Stimulated activated CD4-positive, alpha-beta T cell treated with anti-CD3 and anti-CD28 coated beads, Interleukin-15, amount 100 ng/mL, for 48 hours (primary cell): ENCODE measurements around the gene VMO1.

Source experiments
- DNase-seq, 2 donors: peaks; one replicate each; pipeline ENCODE4 v3.0.0-alpha.2; 2020; ENCODE audit warnings: low read depth in 2 of 2

VMO1 gene

DNA sequence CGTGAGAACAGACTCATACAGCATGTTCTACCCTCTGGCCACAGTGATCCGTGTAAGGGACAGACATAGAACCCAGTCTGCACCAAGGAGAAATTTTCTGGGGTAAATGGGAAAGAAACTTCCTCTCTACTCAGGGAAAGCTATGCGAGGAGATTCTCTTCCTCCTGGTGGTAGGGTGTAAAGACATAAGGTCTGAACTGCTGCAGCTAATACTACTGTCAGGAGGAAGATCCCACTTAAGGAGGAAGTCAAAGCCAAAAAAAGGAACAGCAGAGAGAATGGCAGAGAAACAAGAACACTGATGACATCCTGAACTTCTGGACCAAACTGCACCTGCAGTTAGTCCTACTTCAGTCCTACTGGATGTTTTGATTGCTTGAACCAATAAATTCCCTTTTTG lies 21.6 kb downstream of the VMO1 start:
- no peak for DNase-seq

DNA sequence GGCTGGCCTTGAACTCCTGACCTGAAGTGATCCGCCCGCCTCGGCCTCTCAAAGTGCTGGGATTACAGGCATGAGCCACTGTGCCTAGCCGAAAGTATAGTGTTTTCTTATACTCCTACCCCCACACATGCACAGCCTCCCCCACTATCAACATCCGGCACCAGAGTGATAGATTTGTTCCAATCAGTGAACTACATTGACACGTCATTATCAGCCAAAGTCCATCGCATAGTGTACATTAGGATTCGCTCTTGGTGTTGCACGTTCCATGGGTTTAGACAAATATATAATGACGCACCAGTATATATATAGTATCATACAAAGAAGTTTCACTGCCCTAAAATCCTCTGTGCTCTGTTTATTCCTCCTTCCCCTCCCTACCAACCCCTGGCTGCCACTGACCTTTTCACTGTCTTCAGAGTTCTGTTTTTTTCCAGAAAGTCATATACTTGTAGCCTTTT lies 26.4 kb downstream of the VMO1 start:
- no peak for DNase-seq

DNA sequence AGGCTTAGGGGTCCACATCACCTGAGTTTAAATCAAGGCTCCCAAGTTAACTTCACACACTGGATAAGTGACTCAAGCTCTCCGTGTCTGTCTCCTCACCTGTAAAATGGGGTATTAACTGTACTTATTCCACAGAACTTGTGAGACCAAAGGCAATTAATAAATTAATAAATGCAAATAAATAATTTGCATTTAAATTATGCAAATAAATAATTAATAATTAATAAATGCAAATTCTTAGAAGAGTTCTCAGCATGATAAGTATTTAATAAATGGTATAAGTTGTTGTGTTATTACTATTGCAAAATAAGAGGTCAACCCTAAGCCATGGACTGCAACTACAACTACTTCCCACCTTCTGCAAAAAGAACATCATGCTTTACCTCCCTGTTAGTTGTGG lies 32.8 kb downstream of the VMO1 start:
- DNase-seq = no peak

DNA sequence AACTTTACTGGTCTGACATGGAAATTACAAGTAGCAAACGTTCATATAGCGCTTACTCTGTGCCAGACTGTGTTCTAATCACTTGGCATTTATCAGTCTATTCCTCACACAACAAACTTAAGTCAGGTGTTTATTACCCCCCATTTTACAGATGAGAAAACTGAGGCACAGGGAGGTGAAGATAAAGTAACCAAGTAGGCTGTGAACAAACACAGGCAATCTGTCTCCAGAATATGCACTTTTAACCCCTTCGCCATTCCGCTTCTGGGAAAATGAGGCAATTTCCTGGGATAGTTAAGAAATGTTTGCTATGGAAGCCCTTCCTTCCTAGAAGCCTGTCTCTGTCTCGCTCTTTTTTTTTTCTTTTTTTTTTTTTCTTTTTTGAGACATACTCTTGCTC lies 34.2 kb downstream of the VMO1 start:
- no peak for DNase-seq

DNA sequence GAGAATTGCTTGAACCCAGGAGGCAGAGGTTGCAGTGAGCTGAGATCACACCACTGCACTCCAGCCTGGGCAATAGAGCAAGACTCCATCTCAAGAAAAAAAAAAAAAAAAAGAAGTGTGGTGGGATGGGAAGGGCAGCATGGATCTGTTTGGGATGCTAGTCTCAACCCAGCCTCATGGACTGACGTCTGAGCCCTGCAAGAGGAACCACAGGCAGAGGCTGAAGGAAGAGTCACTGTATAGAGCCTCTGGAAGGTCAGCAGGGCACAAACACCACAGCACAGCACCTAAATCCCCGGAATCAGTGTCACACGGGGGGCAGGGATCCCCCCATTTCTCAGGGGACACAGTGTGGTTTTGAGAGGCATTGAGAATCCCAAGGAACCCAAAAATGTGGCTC lies 35.6 kb downstream of the VMO1 start:
- DNase-seq = no peak

DNA sequence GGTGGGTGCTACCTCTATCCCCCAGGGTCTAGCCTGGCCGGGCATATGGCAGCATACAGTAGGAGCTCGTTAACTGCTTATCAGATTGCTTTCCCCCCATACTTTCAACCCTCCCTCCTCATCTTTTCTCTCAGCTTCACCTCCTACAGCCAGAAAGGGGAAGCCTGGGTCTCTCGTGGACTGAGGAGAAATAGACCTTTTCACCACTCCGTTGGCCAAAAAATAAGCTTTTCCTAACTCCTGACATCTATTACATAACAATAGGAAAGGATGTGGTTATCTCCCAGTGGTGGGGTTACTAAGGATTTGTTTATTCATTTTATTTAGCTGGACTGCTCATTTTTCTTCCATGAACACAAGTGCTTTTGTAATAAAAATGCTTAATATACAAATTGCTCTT lies 37.5 kb downstream of the VMO1 start:
- no peak for DNase-seq

DNA sequence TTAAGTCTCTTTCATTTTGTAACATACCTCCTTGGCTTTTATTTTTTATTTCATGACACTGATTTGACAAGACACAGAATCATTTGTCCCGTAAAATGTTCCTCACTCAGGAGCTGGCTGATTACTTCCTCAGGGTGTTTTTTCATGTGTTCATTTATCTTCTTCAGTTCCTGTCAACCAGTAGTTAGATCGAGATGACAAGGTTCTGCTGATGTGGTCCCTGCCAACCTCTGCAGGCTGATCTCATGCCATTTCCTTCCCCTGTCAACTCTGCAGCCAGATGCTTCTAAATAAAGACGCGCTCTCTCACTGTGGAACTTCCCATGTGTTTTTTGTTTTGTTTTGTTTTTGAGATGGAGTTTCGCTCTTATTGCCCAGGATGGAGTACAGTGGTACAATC lies 38.3 kb downstream of the VMO1 start:
- no peak for DNase-seq

DNA sequence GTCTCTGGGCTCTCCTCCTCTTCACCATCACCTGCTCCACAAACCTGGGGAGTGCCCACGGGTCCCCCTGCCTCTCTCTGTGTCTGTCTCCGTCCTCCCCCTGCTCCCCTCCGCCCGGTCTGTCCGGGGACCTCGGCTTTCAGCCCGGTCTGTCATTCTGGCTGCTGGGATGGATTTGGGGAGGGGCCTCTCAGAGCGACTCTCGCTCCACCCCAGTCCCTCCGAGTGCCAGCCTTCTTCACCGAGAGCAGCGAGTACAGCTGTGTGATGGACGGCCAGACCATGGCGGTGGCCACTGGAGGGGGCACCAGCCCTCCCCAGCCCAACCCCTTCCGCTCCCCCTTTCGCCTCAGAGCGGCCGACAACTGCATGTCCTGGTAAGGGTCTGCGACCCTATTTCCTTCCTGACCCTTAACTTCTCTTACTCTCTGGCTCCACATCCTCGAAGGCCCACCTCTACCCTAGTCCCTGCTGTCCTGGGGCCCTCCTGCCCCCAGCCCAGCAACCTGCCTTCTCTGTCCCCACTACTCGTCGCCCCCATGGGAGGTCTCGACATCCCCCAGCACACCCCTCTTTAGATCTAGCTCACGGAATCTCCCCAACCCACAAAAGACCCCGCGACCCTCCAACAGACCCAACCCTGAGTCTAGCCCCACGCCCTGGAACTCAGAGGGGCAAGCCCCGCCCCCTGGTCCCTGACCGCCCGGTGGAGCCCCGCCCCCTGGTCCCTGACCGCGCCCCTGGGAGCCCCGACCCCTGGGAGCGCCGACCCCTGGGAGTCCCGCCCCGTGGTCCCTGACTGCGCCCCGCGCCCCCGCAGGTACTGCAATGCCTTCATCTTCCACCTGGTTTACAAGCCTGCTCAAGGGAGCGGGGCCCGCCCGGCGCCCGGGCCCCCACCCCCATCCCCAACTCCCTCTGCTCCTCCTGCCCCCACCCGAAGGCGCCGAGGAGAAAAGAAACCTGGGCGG lies 40.9 kb downstream of the VMO1 start:
- no peak for DNase-seq

DNA sequence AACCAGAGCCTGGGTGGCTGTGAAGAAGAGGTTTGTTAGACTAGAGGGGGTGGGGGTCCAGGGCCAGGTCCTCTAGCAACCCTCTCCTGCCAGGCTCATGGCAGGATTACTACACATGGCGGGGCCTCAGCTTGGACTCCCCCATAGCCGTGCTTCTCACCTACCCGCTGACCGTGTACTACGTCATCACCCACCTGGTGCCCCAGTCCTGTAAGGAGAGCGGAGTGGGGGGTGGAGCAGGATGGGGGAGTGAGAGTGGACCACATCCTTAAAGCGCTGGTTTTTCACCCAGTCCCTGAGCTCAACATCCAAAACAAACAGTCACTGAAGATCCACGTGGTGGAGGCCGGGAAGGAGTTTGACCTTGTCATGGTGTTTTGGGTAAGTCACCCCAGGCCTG lies 42.3 kb downstream of the VMO1 start:
- no peak for DNase-seq

DNA sequence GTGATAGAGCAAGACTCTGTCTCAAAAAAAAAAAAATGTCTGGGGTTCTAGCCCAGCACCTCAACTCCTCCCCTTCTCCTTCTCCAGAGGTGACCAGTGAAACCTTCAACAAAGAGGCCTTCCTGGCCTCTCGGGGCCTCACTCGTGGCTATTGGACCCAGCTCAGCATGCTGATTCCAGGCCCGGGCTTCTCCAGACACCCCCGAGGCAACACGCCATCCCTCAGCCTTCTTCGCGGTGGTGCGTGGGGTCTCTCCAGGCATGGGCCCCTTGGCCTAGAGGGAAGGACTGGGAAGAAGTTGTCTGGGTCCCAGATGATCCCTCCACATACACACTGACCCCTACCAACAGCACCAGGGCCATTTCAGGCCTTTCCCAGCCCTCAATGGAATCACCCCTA lies 42.9 kb downstream of the VMO1 start:
- no peak for DNase-seq

DNA sequence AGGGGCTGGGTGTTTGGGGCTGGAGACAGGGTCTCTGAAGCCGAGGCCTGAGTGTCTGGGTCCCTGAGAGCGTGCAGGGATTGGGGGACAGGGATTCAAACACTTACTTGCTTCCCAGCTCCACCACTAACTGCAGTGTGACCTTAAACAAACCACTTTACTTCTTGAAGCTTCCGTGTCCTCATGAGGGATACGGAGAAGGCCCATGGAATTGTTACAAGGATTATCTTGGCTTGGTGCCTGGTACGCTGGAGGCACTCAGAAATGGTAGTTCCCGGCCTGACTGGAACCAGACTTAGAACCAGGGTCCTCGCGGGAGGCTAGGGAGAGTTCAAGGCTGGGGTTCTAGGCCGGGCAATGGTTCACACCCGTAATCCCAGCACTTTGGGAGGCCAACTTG lies 43.5 kb downstream of the VMO1 start:
- DNase-seq = no peak

DNA sequence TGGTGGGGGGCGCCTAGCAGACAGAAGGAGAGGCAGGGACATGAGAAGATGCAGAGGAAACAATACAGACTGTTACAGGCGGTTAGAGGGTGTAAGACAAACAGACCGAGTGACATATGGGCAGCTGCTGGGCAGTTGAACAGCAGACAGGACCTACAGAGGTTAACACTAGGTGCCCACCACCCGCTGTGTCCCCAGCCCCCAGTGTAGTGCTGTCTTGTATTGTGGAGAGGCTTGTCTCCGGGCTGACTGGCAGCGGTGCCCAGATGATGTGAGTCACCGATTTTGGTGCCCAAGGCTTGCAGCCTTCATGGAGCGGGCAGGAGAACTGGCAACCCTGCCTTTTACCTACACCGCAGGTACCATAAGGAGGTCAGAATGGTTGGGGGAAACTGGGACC lies 44.0 kb downstream of the VMO1 start:
- no peak for DNase-seq

DNA sequence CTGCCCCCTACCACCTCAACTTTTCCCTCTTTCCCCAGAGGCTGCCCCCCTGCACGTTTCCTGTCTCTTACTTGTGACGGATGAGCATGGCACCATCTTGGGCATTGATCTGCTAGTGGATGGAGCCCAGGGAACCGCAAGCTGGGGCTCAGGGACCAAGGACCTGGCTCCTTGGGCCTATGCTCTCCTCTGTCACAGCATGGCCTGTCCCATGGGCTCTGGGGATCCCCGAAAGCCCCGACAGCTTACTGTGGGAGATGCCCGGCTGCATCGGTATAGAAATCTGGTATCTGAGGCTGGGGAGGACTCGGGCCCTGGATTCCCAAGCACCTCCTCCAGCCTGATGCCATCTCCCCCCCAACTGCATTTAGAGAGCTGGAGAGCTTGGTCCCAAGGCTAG lies 44.6 kb downstream of the VMO1 start:
- DNase-seq = no peak

DNA sequence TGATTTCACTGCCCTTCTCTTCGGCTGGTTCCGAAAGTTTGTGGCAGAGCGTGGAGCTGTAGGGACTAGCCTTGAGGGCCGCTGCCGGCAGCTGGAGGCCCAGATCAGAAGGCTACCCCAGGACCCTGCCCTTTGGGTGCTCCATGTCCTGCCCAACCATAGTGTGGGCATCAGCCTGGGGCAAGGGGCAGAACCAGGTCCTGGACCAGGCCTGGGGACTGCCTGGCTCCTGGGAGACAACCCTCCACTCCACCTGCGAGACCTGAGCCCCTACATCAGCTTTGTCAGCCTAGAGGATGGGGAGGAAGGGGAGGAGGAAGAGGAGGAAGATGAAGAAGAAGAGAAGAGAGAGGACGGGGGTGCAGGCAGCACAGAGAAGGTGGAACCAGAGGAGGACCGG lies 45.6 kb downstream of the VMO1 start:
- no peak for DNase-seq

DNA sequence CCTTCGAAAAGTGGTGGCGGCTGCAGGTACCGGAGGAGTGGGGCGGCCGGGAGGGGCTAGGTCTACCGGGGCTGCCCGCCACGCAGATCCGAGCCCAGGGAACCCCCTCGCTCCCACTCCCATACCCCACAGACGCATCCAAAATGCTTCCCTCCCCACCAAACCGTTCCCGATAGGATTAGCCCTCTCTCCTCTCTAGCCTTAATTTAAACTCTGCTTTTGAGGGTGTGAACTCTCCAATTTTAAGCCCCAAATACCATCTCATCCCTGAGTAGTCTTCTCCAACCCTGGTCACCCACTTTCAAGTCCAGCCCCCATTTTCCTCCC lies 46.2 kb downstream of the VMO1 start:
- DNase-seq = no peak

DNA sequence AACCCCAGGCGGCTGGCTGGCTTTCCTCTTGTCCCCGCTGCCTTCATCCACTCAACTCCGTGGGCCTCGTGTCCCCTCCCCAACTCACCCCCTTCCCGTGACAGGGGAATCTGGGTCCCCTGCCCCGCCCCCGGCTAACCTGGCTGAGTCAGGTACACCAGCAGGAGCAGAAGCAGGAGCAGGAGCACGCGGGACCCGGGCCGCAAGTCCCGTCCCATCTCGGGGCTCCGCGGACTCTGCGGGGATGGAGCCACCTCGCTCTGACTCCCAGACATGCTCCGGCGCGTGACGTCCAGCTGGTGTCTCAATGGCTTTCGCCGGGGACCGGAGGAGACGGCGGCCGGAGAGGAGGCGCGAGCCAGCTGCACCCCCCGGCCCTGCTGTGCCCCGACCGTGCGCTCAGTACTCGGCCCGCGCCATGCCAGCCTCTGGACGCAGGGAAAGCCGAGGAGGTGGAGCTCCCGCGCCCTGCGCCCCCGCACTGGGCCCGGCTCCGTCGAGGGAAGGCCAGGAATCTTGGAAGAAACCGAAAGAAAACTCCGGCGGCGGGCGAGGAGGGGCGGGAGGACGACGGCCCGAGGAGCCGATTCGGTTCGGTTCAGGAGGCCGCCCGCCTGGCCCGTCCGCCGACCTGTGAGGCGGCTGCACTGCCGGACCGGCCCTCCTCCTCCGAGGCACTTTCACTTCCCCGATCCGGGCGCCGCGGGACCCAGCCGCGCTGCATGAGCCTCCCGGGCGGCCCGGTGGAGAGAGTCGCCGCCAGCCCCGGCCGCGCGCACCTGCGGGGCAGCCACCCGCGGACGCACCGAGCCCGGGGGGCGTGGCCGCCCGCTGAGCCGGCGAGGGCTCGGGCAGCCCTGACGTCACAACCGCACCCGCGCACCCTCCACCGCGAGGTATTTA lies 46.8 kb downstream of the VMO1 start, which contains the start of the genes CXCL16 and ZMYND15:
Gene CXCL16 (minus strand): TSS at position 807 of the 903 bp plus-strand sequence. CDS start 589 bp downstream, at position 218.
Gene ZMYND15 (plus strand): TSS at position 712 of the 903 bp plus-strand sequence. CDS start 716 bp downstream, outside the sequence.
- DNase-seq = no peak

DNA sequence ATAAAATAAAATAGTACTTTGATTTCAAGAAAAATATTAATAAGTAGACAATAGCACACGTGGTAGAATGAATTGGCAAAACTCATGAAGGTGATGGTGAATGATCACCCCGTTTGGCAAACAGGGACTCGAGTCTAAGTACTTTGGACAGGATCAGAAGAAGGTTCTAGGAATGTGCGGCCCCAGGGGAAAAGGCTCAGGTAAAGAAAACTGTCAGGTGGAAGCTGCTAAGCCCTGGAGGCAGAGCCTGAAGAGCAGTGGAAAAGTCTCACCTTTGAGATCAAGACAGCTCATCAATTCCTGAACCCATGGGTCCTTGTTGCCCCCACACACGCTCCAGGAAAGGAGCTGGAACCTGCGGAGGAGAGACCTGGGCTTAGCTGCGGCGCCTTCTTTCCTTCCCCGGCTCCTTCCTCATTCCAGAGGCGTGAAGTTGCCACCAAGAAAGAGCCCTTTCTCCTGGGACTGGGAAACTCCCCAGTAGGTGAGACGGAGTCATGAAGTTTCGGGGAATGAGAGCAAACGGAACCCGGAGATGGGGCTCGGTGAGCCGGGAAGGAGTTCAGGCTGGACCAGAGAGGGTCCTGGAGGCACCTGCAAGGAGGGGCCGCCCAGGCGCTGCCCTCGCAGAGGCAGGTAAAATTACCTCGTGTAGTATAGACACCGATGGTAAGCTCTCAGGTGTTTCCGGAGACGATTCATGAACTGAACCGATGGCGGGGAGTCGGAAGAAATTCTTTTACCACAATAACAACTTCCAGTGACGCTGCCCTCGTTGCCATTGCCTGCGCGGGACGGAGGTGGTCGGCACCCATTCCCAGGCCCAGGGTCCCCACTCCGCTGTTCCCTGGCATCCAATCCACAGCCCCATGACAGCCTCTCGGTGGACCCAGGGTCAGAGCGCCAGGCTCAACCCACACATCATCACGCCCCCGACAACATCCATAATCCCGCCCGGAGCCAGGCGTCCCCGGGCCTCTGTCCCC lies 47.7 kb downstream of the VMO1 start:
- no peak for DNase-seq

DNA sequence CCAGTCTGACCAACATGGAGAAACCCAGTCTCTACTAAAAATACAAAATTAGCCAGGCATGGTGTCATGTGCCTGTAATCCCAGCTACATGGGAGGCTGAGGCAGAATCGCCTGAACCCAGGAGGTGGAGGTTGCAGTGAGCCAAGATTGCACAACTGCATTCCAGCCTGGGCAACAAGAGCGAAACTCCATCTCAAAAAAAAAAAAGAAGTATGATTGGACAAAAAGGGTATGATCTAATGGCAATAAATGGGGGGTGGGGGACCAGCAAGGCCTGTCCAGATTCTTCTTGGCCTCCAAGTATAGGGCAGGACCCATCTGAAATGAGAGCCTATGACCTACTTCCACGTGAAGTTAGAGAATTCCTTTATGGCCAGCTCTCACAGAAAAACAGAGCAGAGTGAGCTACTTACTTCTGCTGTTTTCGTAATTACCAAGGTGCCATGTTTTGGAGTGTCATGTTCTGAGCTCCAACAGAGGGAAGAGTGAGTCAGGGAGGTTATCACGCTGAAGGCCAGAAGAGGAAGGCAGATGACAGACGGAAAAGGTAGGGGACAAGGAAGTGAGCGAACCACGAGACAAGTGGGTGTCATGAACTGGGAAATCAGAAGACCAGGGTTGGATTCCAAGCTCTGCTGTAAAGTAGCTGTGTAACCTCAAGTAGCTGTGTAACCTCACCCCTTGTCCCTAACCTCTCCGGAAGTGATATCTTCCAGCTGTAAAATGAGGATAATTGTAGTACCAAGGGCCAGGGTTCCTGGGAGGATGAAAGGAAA lies 50.1 kb downstream of the VMO1 start:
- DNase-seq = no peak
